Aorta (tissue), 5 donors: ENCODE data around the gene NCAM1. TPM values are rescaled to one million over a fixed set of nuclear protein-coding genes. Genes with fewer than 3 reads are reported as not detected.
A peak's percentile ranks its signal among the peaks of the same experiment; 100 is the strongest.

Experiments used
- ATAC-seq: fragments of 200-7000 bp; cut with Tn5 transposase; one replicate; pipeline ENCODE4 v1.9.1; 2022; ENCODE audit warnings: moderate library complexity; ENCODE audit not compliant: low FRiP score
- DNase-seq, 2 donors: peaks; one replicate each; pipeline ENCODE4 v3.0.0-alpha.2; 2020
- H3K27ac ChIP-seq, 2 donors: one replicate each; pipeline ENCODE4 v1.5.1; 2013; ENCODE audit warnings: low read length in 2 of 2, mild to moderate bottlenecking in 2 of 2, moderate library complexity in 2 of 2, control low read depth in 1 of 2, inconsistent platforms in 1 of 2, low read depth in 1 of 2
- H3K27me3 ChIP-seq, 2 donors: one replicate each; pipeline ENCODE4 v1.6.1; 2013; ENCODE audit warnings: control low read depth in 1 of 2, low read length in 1 of 2, mild to moderate bottlenecking in 1 of 2, moderate library complexity in 1 of 2; ENCODE audit not compliant: insufficient read depth in 2 of 2, control insufficient read depth in 1 of 2
- H3K36me3 ChIP-seq, 2 donors: one replicate each; pipeline ENCODE4 v1.6.1; 2013; ENCODE audit warnings: control low read depth in 1 of 2, low read length in 1 of 2, mild to moderate bottlenecking in 1 of 2; ENCODE audit not compliant: insufficient read depth in 2 of 2, control insufficient read depth in 1 of 2
- H3K4me1 ChIP-seq, 2 donors: one replicate each; pipeline ENCODE4 v1.6.1; 2013; ENCODE audit warnings: low read length in 2 of 2, control low read depth in 1 of 2, mild to moderate bottlenecking in 1 of 2, moderate library complexity in 1 of 2; ENCODE audit not compliant: insufficient read depth in 2 of 2, control insufficient read depth in 1 of 2
- H3K4me3 ChIP-seq, 2 donors: one replicate each; pipeline ENCODE4 v1.5.1; 2013; ENCODE audit warnings: low read length in 2 of 2, control low read depth in 1 of 2, mild to moderate bottlenecking in 1 of 2
- H3K9me3 ChIP-seq: one replicate; pipeline ENCODE4 v1.6.1; 2013; ENCODE audit warnings: mild to moderate bottlenecking, low read length; ENCODE audit not compliant: control insufficient read depth
- WGBS, 2 donors: extraction: QIAGEN DNeasy Blood & Tissue Kit; methylation state at CpG; one replicate each; pipeline ENCODE4 v1.1.7; 2013; 5-methylcytosine and 5-hydroxymethylcytosine counted together
- intact Hi-C, 2 donors: fragments of 100-400 bp; cut with DNase I; formaldehyde crosslinking; loops; one replicate each; pipeline versions ENCODE4 v1.14.2 to v1.15.0; 2022
- polyA plus RNA-seq, 2 donors: library from polyadenylated mRNA; stranded (reverse); fragments of 200-250 nt; gene quantifications; one replicate each; pipeline ENCODE4 v1.2.3, GENCODE V29; 2013
- total RNA-seq, 2 donors: library from RNA; stranded (reverse); fragmentation: NEBNext Ultra II Directional; extraction: Animal tissue kit (Norgen Biotek cat#: 25700); gene quantifications; one replicate each; pipeline ENCODE4 v1.2.1, GENCODE V29; 2021
- donor health status: healthy with polysubstance abuse.
- donor health status: Bipolar disorder and iron deficiency.
- donor health status: DM: no; HTN: no; CAD: no.
- donor health status: DM: no; HTN: no; CAD: no.
- donor health status: DM: yes; HTN: yes; CAD: no.

NCAM1 gene
- total and polyA plus RNA-seq, 4 donors: 1.8 to 19.4 (median 6.1) TPM

GRCh38 chr11:113163291-113164030 is 202.2 kb downstream of the NCAM1 start:
- ATAC-seq: peak; percentile 67
- no peaks in the 10 kb centered on the region for H3K36me3 ChIP-seq
- no peaks in the 10 kb centered on the region for H3K9me3 ChIP-seq
- no peak overlapping the region for H3K4me3 ChIP-seq
- H3K27ac ChIP-seq: no peak overlapping the region
- DNase-seq: no peak
- 75 to 77% methylated on average over 9 of the region's 9 CpGs for WGBS, 2 donors
- H3K4me1 ChIP-seq: peaks cover 0 to 11% of the 10 kb centered on the region in 2 donors
- intact Hi-C loops: loop anchor here in 1 of 2 donors (5.0 kb wide), 1 partner anchor 46 kb away; no protein-coding TSS in a partner anchor
- H3K27me3 ChIP-seq: no peaks in the 10 kb centered on the region

DNA sequence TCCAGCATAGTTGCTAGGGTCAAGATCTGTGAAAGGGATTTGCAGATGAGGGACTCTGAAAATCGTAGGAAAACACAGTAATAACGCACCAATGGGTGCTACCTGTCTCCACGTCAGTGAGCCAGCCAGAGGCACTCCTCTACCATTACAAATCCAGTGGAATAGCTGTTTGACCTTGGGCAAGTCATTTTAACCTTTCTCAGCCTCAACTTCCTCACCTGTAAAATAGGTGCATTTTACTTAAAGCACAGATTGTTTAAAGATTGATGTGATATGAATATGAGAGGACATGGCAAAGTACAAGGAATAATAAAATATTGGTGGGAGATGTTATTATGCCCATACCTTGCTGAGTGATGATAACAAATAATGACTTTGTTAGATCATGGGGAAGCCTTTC is 205.1 kb downstream of the NCAM1 start:
- Histone ChIP-seq H3K27me3 (no peaks in the 10 kb centered on the region), H3K9me3 (no peaks in the 10 kb centered on the region), H3K4me3 (no peak overlapping the region), H3K4me1 (peaks cover 0 to 7% of the 10 kb centered on the region in 2 donors), H3K36me3 (no peaks in the 10 kb centered on the region), H3K27ac (no peak overlapping the region)
- no peak for ATAC-seq
- DNase-seq: no peak
- 94 to 96% methylated on average over 3 of the region's 3 CpGs for WGBS, 2 donors
- intact Hi-C loops: no loop called here

DNA sequence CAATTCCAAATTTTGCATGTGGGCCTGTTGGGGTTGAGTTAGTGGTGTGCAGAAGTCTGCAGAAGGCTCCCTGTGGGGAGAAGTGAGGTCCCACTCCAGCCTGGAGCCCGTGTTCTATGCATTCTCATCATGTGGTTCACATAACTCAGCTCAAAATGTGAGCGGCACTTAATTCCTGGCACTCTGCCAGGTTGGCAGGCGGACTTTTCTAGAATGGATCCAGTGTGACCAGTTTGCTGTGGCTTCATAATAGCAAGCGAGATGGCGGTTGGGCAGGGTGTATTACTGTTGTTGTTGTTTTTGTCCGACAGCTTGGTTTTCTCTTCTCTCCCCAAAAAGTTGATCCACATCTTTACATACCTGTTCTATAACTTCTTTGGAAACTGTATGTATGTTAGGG is 206.4 kb downstream of the NCAM1 start:
- 61% methylated on average over 6 of the region's 6 CpGs for WGBS, 2 donors
- no peaks in the 10 kb centered on the region for H3K36me3 ChIP-seq
- no peak overlapping the region for H3K27ac ChIP-seq
- DNase-seq (no peak), ATAC-seq (no peak)
- H3K27me3 ChIP-seq: no peaks in the 10 kb centered on the region
- peaks cover 0 to 5% of the 10 kb centered on the region in 2 donors for H3K4me1 ChIP-seq
- no peak overlapping the region for H3K4me3 ChIP-seq
- no peaks in the 10 kb centered on the region for H3K9me3 ChIP-seq
- intact Hi-C loops: no loop called here

- ATAC-seq (no peak), DNase-seq (no peak)
- no peaks in the 10 kb centered on the region for H3K36me3 ChIP-seq
- WGBS, 2 donors: 67 to 78% methylated on average over 13 of the region's 13 CpGs
- no peaks in the 10 kb centered on the region for H3K27me3 ChIP-seq
- H3K4me3 ChIP-seq: no peak overlapping the region
- no peaks in the 10 kb centered on the region for H3K4me1 ChIP-seq
- H3K9me3 ChIP-seq: no peaks in the 10 kb centered on the region
- no peak overlapping the region for H3K27ac ChIP-seq
- intact Hi-C loops: no loop called here
Observed at GRCh38 chr11:113168354-113169342, 207.4 kb downstream of the NCAM1 start.

DNA sequence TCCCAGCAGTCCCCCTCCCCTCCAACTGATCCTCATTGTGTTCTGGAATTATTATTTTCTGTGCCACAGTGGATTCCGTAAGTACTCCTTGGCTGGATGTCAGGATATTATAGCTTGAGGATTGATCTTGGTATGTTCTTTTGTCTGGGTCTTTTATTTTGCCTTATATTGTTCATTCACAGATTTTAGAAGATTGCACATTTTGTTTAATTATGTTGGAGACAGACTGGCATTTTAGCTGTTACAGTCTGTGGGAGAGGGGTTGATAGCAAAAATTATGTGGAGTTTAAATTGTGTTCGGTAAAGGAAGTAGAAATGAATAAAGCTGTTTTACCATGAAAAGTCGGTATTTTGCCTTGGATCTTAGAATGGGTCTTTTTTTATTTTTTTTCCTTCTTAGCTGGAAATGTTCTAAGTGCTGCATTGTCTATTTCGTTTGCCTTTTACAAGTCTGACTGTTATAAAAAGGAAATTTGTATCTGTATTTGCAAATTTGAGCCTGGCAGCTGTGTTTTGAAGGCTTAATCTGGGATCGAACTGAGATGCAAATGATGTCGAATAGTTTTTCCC is 211.2 kb downstream of the NCAM1 start:
- peaks cover 0 to 2% of the 10 kb centered on the region in 2 donors for H3K4me1 ChIP-seq
- DNase-seq (no peak), ATAC-seq (no peak)
- intact Hi-C loops: no loop called here
- no peaks in the 10 kb centered on the region for H3K36me3 ChIP-seq
- H3K27ac ChIP-seq: no peak overlapping the region
- H3K9me3 ChIP-seq: no peaks in the 10 kb centered on the region
- no peaks in the 10 kb centered on the region for H3K27me3 ChIP-seq
- H3K4me3 ChIP-seq: no peak overlapping the region
- WGBS, 2 donors: 85 to 86% methylated on average over 6 of the region's 6 CpGs

DNA sequence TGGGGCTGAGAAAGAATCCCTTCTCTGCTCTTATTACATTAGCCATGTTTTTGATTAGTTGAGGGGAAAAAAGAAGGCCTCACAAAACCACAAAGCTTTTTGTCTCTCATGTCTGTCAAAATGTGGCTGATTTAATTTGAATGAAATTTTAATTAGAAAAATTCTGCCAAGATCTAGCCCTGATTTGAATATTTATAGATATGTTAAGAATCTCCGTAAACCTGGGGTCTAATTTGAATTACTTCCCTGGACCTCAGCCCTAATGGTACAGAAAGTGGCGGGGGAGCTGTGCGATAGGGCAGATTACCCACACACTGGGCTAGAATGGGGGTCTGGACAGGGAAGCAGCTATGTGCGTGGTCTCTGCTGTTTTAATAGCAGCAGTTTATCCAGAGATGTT is 211.9 kb downstream of the NCAM1 start:
- Histone ChIP-seq H3K4me1 (peaks cover 0 to 2% of the 10 kb centered on the region in 2 donors), H3K4me3 (no peak overlapping the region), H3K36me3 (no peaks in the 10 kb centered on the region), H3K27me3 (no peaks in the 10 kb centered on the region), H3K27ac (no peak overlapping the region), H3K9me3 (no peaks in the 10 kb centered on the region)
- WGBS, 2 donors: 97% methylated on average over 4 of the region's 4 CpGs
- no peak for DNase-seq
- intact Hi-C loops: no loop called here
- no peak for ATAC-seq

DNA sequence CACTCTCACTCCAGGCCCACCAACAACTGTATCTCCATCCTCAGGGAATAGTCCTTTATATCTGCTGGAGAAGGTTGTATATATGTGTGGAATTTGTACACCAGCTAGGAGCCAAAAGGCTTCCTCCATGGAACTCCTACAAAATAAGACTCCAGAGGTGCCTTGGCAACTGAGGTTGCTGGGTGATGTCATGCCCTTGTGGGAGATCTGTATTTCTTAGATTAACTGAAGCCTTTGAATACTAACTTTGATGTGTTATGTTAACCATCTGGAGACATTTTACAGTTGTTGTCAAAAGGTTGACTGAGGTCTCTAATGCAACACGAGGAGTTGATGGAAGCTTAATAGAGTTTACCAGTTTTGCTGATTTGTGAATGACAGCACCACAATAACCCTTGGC is 213.7 kb downstream of the NCAM1 start:
- ATAC-seq: no peak
- Histone ChIP-seq H3K4me1 (peaks cover 0 to 2% of the 10 kb centered on the region in 2 donors), H3K36me3 (no peaks in the 10 kb centered on the region), H3K9me3 (no peaks in the 10 kb centered on the region), H3K27me3 (no peaks in the 10 kb centered on the region), H3K4me3 (no peak overlapping the region), H3K27ac (no peak overlapping the region)
- intact Hi-C loops: no loop called here
- DNase-seq: no peak
- WGBS, 2 donors: 58% methylated on average over 1 of the region's 1 CpG

GRCh38 chr11:113176599-113177360 is 215.6 kb downstream of the NCAM1 start:
- no peaks in the 10 kb centered on the region for H3K27me3 ChIP-seq
- DNase-seq (no peak), ATAC-seq (no peak)
- H3K27ac ChIP-seq: no peak overlapping the region
- H3K4me1 ChIP-seq: peaks cover 0 to 2% of the 10 kb centered on the region in 2 donors
- H3K4me3 ChIP-seq: no peak overlapping the region
- H3K9me3 ChIP-seq: no peaks in the 10 kb centered on the region
- intact Hi-C loops: no loop called here
- no peaks in the 10 kb centered on the region for H3K36me3 ChIP-seq
